ENCODE results near the gene TMEM11. TPM values are rescaled to one million over a fixed set of nuclear protein-coding genes. Genes with fewer than 3 reads are reported as not detected.

The TMEM11 gene
- total RNA-seq, 2 donors from 2014 or later, result 26.3 to 28.0 TPM

GRCh38 chr17:21218101-21218500 lies 4.1 kb upstream of the TMEM11 start:
- Histone ChIP-seq H3K4me1 (ENCODE audit: control insufficient read depth, insufficient read depth, low read length) (peaks cover 9% of the 10 kb centered on the region), H3K27ac (ENCODE audit: low read depth, low read length) (no peak overlapping the region), H3K9ac (ENCODE audit: extremely low read depth, low read length, poor library complexity, severe bottlenecking) (no peak overlapping the region), H3K36me3 (ENCODE audit: control insufficient read depth, insufficient read depth, low read length) (peaks cover 7% of the 10 kb centered on the region), H3K4me3 (ENCODE audit: low read length) (no peak overlapping the region), H3K9me3 (ENCODE audit: control insufficient read depth, low read length) (peaks cover 8% of the 10 kb centered on the region), H3K27me3 (ENCODE audit: control insufficient read depth, insufficient read depth, low read length, poor library complexity, severe bottlenecking) (no peaks in the 10 kb centered on the region)
- WGBS, 2 experiments (ENCODE audit: insufficient coverage in 1 of 2, insufficient read length in 1 of 2), result 62 to 71% methylated on average over 2 of the region's 3 CpGs
- H3K27ac Mint-ChIP-seq, result peak overlapping the region; percentile 90
- no peak overlapping the region for H3K4me3 Mint-ChIP-seq
- H3K4me1 Mint-ChIP-seq, result peaks cover 35% of the 10 kb centered on the region
- no peaks in the 10 kb centered on the region for H3K27me3 Mint-ChIP-seq (ENCODE audit: insufficient read depth)
- H3K9me3 Mint-ChIP-seq, result peaks cover 8% of the 10 kb centered on the region
- TF ChIP-seq CTCF (conservative IDR thresholded peaks at IDR 0.05), result no peak
- DNase-seq, result peak; percentile 87
- peaks cover 19% of the 10 kb centered on the region for H3K36me3 Mint-ChIP-seq (ENCODE audit: low read depth)

DNA sequence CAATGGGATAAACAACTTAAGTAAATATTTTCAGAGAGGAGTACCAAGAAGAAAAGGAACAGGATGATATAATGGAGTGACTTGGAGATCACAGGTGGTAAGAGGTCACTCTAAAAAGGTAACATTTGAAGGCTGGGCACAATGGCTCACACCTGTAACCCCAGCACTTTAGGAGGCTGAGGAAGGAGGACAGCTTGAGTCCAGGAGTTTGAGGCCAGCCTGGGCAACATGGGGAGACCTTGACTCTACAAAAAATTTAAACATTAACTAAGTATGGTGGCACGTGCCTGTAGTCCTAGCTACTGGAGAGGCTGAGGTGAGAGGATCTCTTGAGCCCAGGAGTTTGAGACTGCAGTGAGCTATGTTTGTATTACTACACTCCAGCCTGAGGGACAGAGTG lies 3.4 kb upstream of the TMEM11 start:
- no peak overlapping the region for H3K4me3 ChIP-seq (ENCODE audit: low read length)
- peak overlapping the region; percentile 29 for H3K4me3 Mint-ChIP-seq
- no peaks in the 10 kb centered on the region for H3K27me3 Mint-ChIP-seq (ENCODE audit: insufficient read depth)
- H3K9me3 Mint-ChIP-seq, result peaks cover 5% of the 10 kb centered on the region
- TF ChIP-seq CTCF (conservative IDR thresholded peaks at IDR 0.05), result no peak
- peaks cover 41% of the 10 kb centered on the region for H3K4me1 Mint-ChIP-seq
- H3K4me1 ChIP-seq (ENCODE audit: control insufficient read depth, insufficient read depth, low read length), result peaks cover 14% of the 10 kb centered on the region
- H3K27ac Mint-ChIP-seq, result peak overlapping the region; percentile 90
- H3K27me3 ChIP-seq (ENCODE audit: control insufficient read depth, insufficient read depth, low read length, poor library complexity, severe bottlenecking), result no peaks in the 10 kb centered on the region
- H3K27ac ChIP-seq (ENCODE audit: low read depth, low read length), result no peak overlapping the region
- peaks cover 5% of the 10 kb centered on the region for H3K9me3 ChIP-seq (ENCODE audit: control insufficient read depth, low read length)
- 91% methylated on average over 1 of the region's 1 CpG for WGBS, 2 experiments (ENCODE audit: insufficient coverage in 1 of 2, insufficient read length in 1 of 2)
- DNase-seq, result no peak
- peaks cover 12% of the 10 kb centered on the region for H3K36me3 Mint-ChIP-seq (ENCODE audit: low read depth)
- H3K9ac ChIP-seq (ENCODE audit: extremely low read depth, low read length, poor library complexity, severe bottlenecking), result no peak overlapping the region
- peaks cover 7% of the 10 kb centered on the region for H3K36me3 ChIP-seq (ENCODE audit: control insufficient read depth, insufficient read depth, low read length)

GRCh38 chr17:21215935-21216334 lies 2.0 kb upstream of the TMEM11 start:
- Mint-ChIP-seq H3K27me3 (ENCODE audit: insufficient read depth) (no peaks in the 10 kb centered on the region), H3K4me1 (peaks cover 50% of the 10 kb centered on the region), H3K9me3 (no peaks in the 10 kb centered on the region), H3K4me3 (peak overlapping the region; percentile 83), H3K27ac (peak overlapping the region; percentile 95), H3K36me3 (ENCODE audit: low read depth) (no peaks in the 10 kb centered on the region)
- Histone ChIP-seq H3K9ac (ENCODE audit: extremely low read depth, low read length, poor library complexity, severe bottlenecking) (peak overlapping the region; percentile 17), H3K4me3 (ENCODE audit: low read length) (peak overlapping the region; percentile 96), H3K9me3 (ENCODE audit: control insufficient read depth, low read length) (no peaks in the 10 kb centered on the region), H3K36me3 (ENCODE audit: control insufficient read depth, insufficient read depth, low read length) (peaks cover 8% of the 10 kb centered on the region), H3K4me1 (ENCODE audit: control insufficient read depth, insufficient read depth, low read length) (peaks cover 23% of the 10 kb centered on the region), H3K27ac (ENCODE audit: low read depth, low read length) (no peak overlapping the region), H3K27me3 (ENCODE audit: control insufficient read depth, insufficient read depth, low read length, poor library complexity, severe bottlenecking) (no peaks in the 10 kb centered on the region)
- TF ChIP-seq CTCF (conservative IDR thresholded peaks at IDR 0.05), result no peak
- 94 to 96% methylated on average over 4 to 6 of the region's 6 CpGs for WGBS, 2 experiments (ENCODE audit: insufficient coverage in 1 of 2, insufficient read length in 1 of 2)
- no peak for DNase-seq
